Activated CD4-positive, alpha-beta T cell treated with anti-CD3 and anti-CD28 coated beads, Interleukin-2, amount 50 U/mL, for 4 hours (primary cell): Measurements from ENCODE around the gene TAF11L14.

Experiments
- DNase-seq, 2 experiments: peaks; one replicate each; pipeline ENCODE4 v3.0.0-alpha.2; 2020

The TAF11L14 gene

GRCh38 chr5:17680737-17681136, 46.5 kb downstream of the TAF11L14 start:
- DNase-seq: no peak
